ENCODE measurements around the gene FGF18. TPM values are rescaled to one million over a fixed set of nuclear protein-coding genes. Genes with fewer than 3 reads are reported as not detected.
"Not testable (repeated sequence)": the region's sequence is repeated elsewhere in the genome, so short reads cannot be mapped to it uniquely, and the experiment has no call there.

The FGF18 gene
- total RNA-seq, 1 experiment from 2014 or later = 0.94 TPM

GRCh38 chr5:171397599-171397998 is 21.8 kb upstream of the FGF18 start:
- Histone ChIP-seq H3K23me2 (ENCODE audit: insufficient read length, low read depth, low read length, poor library complexity, severe bottlenecking) (no peaks in the 10 kb centered on the region), H3K27ac (ENCODE audit: insufficient read length, low read depth, low read length) (no peak overlapping the region), H3K14ac (ENCODE audit: insufficient read depth, low read length) (no peak overlapping the region), H4K8ac (replicated peaks; ENCODE audit: insufficient read length, low read depth, low read length) (no peak overlapping the region), H3K27me3 (ENCODE audit: insufficient read depth, low read length) (no peaks in the 10 kb centered on the region), H3T11ph (ENCODE audit: low read length) (no peak overlapping the region), H2BK15ac (ENCODE audit: low read depth, low read length) (no peak overlapping the region), H3K79me2 (ENCODE audit: insufficient read depth, low read length) (peaks cover 86% of the 10 kb centered on the region), H4K20me1 (ENCODE audit: control insufficient read depth, insufficient read depth, insufficient read length) (no peaks in the 10 kb centered on the region), H2BK12ac (ENCODE audit: insufficient read length, low read depth, low read length) (no peak overlapping the region), H2AFZ (ENCODE audit: low read length) (no peak overlapping the region), H3K23ac (ENCODE audit: insufficient read length, low read depth, low read length) (no peak overlapping the region), H2BK120ac (ENCODE audit: low read depth, low read length, poor library complexity, severe bottlenecking) (no peak overlapping the region), H3K18ac (ENCODE audit: insufficient read length, low read depth, low read length) (no peak overlapping the region), H3K56ac (ENCODE audit: insufficient read length, low read depth, low read length) (no peak overlapping the region), H4K5ac (ENCODE audit: insufficient read length, low read depth, low read length) (no peak overlapping the region), H3K4ac (ENCODE audit: low read depth, low read length) (no peak overlapping the region), H2BK5ac (ENCODE audit: insufficient read length, low read length) (no peak overlapping the region), H3K79me1 (ENCODE audit: insufficient read depth, low read depth, low read length, poor library complexity, severe bottlenecking) (no peaks in the 10 kb centered on the region), H3K4me1 (ENCODE audit: insufficient read depth, low read length) (no peaks in the 10 kb centered on the region), H4K91ac (ENCODE audit: insufficient read length, low read depth, low read length) (no peak overlapping the region), H3K9me3 (ENCODE audit: control insufficient read depth, low read depth, low read length) (no peaks in the 10 kb centered on the region), H3K4me2 (ENCODE audit: insufficient read depth, insufficient read length, low read length) (no peak overlapping the region), H2AK5ac (ENCODE audit: insufficient read length, low read length) (no peak overlapping the region), H2BK20ac (ENCODE audit: low read depth, low read length, poor library complexity, severe bottlenecking) (no peak overlapping the region), H3K9ac (ENCODE audit: extremely low read depth, insufficient read length, low read length) (no peak overlapping the region)
- Mint-ChIP-seq H3K36me3 (ENCODE audit: insufficient read depth in 1 of 3, low read depth in 3 of 3) (peaks cover 83 to 96% (median 93%) of the 10 kb centered on the region in 3 experiments), H3K9me3 (peaks cover 0 to 6% of the 10 kb centered on the region in 2 experiments; a peak in 2 of 5 replicates), H3K4me1 (peaks cover 34 to 59% of the 10 kb centered on the region in 2 experiments), H3K27me3 (ENCODE audit: low read depth) (no peaks in the 10 kb centered on the region; the same call in 1 of the 2 replicates), H3K4me3 (no peak overlapping the region), H3K27ac (no peak overlapping the region)
- TF ChIP-seq, protein P1, sequence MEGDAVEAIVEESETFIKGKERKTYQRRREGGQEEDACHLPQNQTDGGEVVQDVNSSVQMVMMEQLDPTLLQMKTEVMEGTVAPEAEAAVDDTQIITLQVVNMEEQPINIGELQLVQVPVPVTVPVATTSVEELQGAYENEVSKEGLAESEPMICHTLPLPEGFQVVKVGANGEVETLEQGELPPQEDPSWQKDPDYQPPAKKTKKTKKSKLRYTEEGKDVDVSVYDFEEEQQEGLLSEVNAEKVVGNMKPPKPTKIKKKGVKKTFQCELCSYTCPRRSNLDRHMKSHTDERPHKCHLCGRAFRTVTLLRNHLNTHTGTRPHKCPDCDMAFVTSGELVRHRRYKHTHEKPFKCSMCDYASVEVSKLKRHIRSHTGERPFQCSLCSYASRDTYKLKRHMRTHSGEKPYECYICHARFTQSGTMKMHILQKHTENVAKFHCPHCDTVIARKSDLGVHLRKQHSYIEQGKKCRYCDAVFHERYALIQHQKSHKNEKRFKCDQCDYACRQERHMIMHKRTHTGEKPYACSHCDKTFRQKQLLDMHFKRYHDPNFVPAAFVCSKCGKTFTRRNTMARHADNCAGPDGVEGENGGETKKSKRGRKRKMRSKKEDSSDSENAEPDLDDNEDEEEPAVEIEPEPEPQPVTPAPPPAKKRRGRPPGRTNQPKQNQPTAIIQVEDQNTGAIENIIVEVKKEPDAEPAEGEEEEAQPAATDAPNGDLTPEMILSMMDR (conservative IDR thresholded peaks at IDR 0.05) = no peak
- no peak for DNase-seq
- WGBS (ENCODE audit: extremely low coverage, insufficient read length, low lambda C conversion rate) = no CpG with 5 or more reads among the region's 4 CpGs

GRCh38 chr5:171398660-171399059 is 20.8 kb upstream of the FGF18 start:
- not testable (repeated sequence) for H3K4me2 ChIP-seq (ENCODE audit: insufficient read depth, insufficient read length, low read length); H3T11ph ChIP-seq (ENCODE audit: low read length); H3K56ac ChIP-seq (ENCODE audit: insufficient read length, low read depth, low read length); H3K23me2 ChIP-seq (ENCODE audit: insufficient read length, low read depth, low read length, poor library complexity, severe bottlenecking); H3K4me1 ChIP-seq (ENCODE audit: insufficient read depth, low read length); H3K23ac ChIP-seq (ENCODE audit: insufficient read length, low read depth, low read length); H3K18ac ChIP-seq (ENCODE audit: insufficient read length, low read depth, low read length); H2BK12ac ChIP-seq (ENCODE audit: insufficient read length, low read depth, low read length); H3K9me3 Mint-ChIP-seq; H3K9ac ChIP-seq (ENCODE audit: extremely low read depth, insufficient read length, low read length); H3K9me3 ChIP-seq (ENCODE audit: control insufficient read depth, low read depth, low read length); H3K14ac ChIP-seq (ENCODE audit: insufficient read depth, low read length); H4K20me1 ChIP-seq (ENCODE audit: control insufficient read depth, insufficient read depth, insufficient read length); H2BK15ac ChIP-seq (ENCODE audit: low read depth, low read length); H2AFZ ChIP-seq (ENCODE audit: low read length); H4K5ac ChIP-seq (ENCODE audit: insufficient read length, low read depth, low read length); H2BK120ac ChIP-seq (ENCODE audit: low read depth, low read length, poor library complexity, severe bottlenecking); H2BK20ac ChIP-seq (ENCODE audit: low read depth, low read length, poor library complexity, severe bottlenecking); H4K8ac ChIP-seq (replicated peaks; ENCODE audit: insufficient read length, low read depth, low read length); H2AK5ac ChIP-seq (ENCODE audit: insufficient read length, low read length); H2BK5ac ChIP-seq (ENCODE audit: insufficient read length, low read length); H3K27me3 ChIP-seq (ENCODE audit: insufficient read depth, low read length); H3K27me3 Mint-ChIP-seq (ENCODE audit: low read depth); H3K79me1 ChIP-seq (ENCODE audit: insufficient read depth, low read depth, low read length, poor library complexity, severe bottlenecking); H3K4ac ChIP-seq (ENCODE audit: low read depth, low read length); DNase-seq; H3K27ac ChIP-seq (ENCODE audit: insufficient read length, low read depth, low read length); H4K91ac ChIP-seq (ENCODE audit: insufficient read length, low read depth, low read length)
- Mint-ChIP-seq H3K4me1 (peaks cover 26 to 50% of the 10 kb centered on the region in 2 experiments), H3K4me3 (peak overlapping the region in 1 of 2 experiments; percentile 45; a peak in 2 of 5 replicates), H3K36me3 (ENCODE audit: insufficient read depth in 1 of 3, low read depth in 3 of 3) (peaks cover 75 to 87% (median 85%) of the 10 kb centered on the region in 3 experiments), H3K27ac (peak overlapping the region in 1 of 3 experiments; percentile 86; a peak in 3 of 7 replicates)
- WGBS (ENCODE audit: extremely low coverage, insufficient read length, low lambda C conversion rate) = no CpG with 5 or more reads among the region's 9 CpGs
- H3K79me2 ChIP-seq (ENCODE audit: insufficient read depth, low read length) = peaks cover 77% of the 10 kb centered on the region
